ENCODE data around the gene POP4. TPM values are rescaled to one million over a fixed set of nuclear protein-coding genes. Genes with fewer than 3 reads are reported as not detected.

Gene POP4
- total RNA-seq, 1 donor from 2014 or later, result 60.6 TPM

GRCh38 chr19:29617366-29618266 is 11.5 kb downstream of the POP4 start:
- no peak for DNase-seq (ENCODE audit: low read depth)
- Histone ChIP-seq H3K4me1 (ENCODE audit: insufficient read depth, low read length) (peaks cover 4% of the 10 kb centered on the region), H3K36me3 (ENCODE audit: insufficient read depth, low read length) (peaks cover 13% of the 10 kb centered on the region), H3K4me2 (ENCODE audit: low read length) (no peak overlapping the region), H4K20me1 (ENCODE audit: insufficient read depth, low read length) (no peaks in the 10 kb centered on the region), H3K9ac (ENCODE audit: low read length) (no peak overlapping the region), H2AFZ (ENCODE audit: low read depth, low read length) (no peak overlapping the region), H3K27ac (ENCODE audit: low read depth, low read length) (no peak overlapping the region), H3K4me3 (ENCODE audit: insufficient read depth, low read depth, low read length) (no peak overlapping the region), H3K27me3 (ENCODE audit: insufficient read depth, low read length) (no peaks in the 10 kb centered on the region), H3K9me3 (ENCODE audit: insufficient read depth, low read depth, low read length) (no peaks in the 10 kb centered on the region), H3K79me2 (ENCODE audit: insufficient read depth, low read length) (no peaks in the 10 kb centered on the region)
- Mint-ChIP-seq H3K4me1 (ENCODE audit: low read depth, unreplicated experiment) (peaks cover 2% of the 10 kb centered on the region), H3K9me3 (ENCODE audit: unreplicated experiment) (peaks cover 2% of the 10 kb centered on the region), H3K36me3 (ENCODE audit: low read depth, unreplicated experiment) (peaks cover 9% of the 10 kb centered on the region), H3K4me3 (ENCODE audit: unreplicated experiment) (no peak overlapping the region), H3K27me3 (ENCODE audit: low read depth, unreplicated experiment) (peaks cover 18% of the 10 kb centered on the region), H3K27ac (ENCODE audit: unreplicated experiment) (no peak overlapping the region)
- FAIRE-seq, result no peak
- TF ChIP-seq CTCF (IDR thresholded peaks at IDR 0.05; ENCODE audit: insufficient read depth, low read depth, low read length), result no peak
- no peak for TF ChIP-seq EZH2 (IDR thresholded peaks at IDR 0.05; ENCODE audit: insufficient read depth, low read length)

- peaks cover 7% of the 10 kb centered on the region for H3K36me3 Mint-ChIP-seq (ENCODE audit: low read depth, unreplicated experiment)
- peaks cover 18% of the 10 kb centered on the region for H3K27me3 Mint-ChIP-seq (ENCODE audit: low read depth, unreplicated experiment)
- Histone ChIP-seq H3K27ac (ENCODE audit: low read depth, low read length) (no peak overlapping the region), H3K9me3 (ENCODE audit: insufficient read depth, low read depth, low read length) (no peaks in the 10 kb centered on the region), H3K9ac (ENCODE audit: low read length) (no peak overlapping the region), H3K27me3 (ENCODE audit: insufficient read depth, low read length) (no peaks in the 10 kb centered on the region), H3K4me2 (ENCODE audit: low read length) (no peak overlapping the region), H3K4me1 (ENCODE audit: insufficient read depth, low read length) (peaks cover 4% of the 10 kb centered on the region), H3K4me3 (ENCODE audit: insufficient read depth, low read depth, low read length) (no peak overlapping the region), H2AFZ (ENCODE audit: low read depth, low read length) (no peak overlapping the region), H4K20me1 (ENCODE audit: insufficient read depth, low read length) (no peaks in the 10 kb centered on the region), H3K36me3 (ENCODE audit: insufficient read depth, low read length) (peaks cover 9% of the 10 kb centered on the region), H3K79me2 (ENCODE audit: insufficient read depth, low read length) (no peaks in the 10 kb centered on the region)
- no peak overlapping the region for H3K4me3 Mint-ChIP-seq (ENCODE audit: unreplicated experiment)
- peaks cover 2% of the 10 kb centered on the region for H3K9me3 Mint-ChIP-seq (ENCODE audit: unreplicated experiment)
- H3K4me1 Mint-ChIP-seq (ENCODE audit: low read depth, unreplicated experiment), result peaks cover 2% of the 10 kb centered on the region
- H3K27ac Mint-ChIP-seq (ENCODE audit: unreplicated experiment), result no peak overlapping the region
- DNase-seq (ENCODE audit: low read depth), result no peak
- TF ChIP-seq EZH2 (IDR thresholded peaks at IDR 0.05; ENCODE audit: insufficient read depth, low read length) (no peak), CTCF (IDR thresholded peaks at IDR 0.05; ENCODE audit: insufficient read depth, low read depth, low read length) (no peak)
- no peak for FAIRE-seq
Observed at GRCh38 chr19:29618434-29618833, 12.4 kb downstream of the POP4 start.

- Histone ChIP-seq H3K4me2 (ENCODE audit: low read length) (no peak overlapping the region), H3K4me3 (ENCODE audit: insufficient read depth, low read depth, low read length) (no peak overlapping the region), H3K79me2 (ENCODE audit: insufficient read depth, low read length) (no peaks in the 10 kb centered on the region), H3K27me3 (ENCODE audit: insufficient read depth, low read length) (no peaks in the 10 kb centered on the region), H4K20me1 (ENCODE audit: insufficient read depth, low read length) (no peaks in the 10 kb centered on the region), H3K36me3 (ENCODE audit: insufficient read depth, low read length) (peaks cover 6% of the 10 kb centered on the region), H2AFZ (ENCODE audit: low read depth, low read length) (no peak overlapping the region), H3K27ac (ENCODE audit: low read depth, low read length) (no peak overlapping the region), H3K9me3 (ENCODE audit: insufficient read depth, low read depth, low read length) (no peaks in the 10 kb centered on the region), H3K9ac (ENCODE audit: low read length) (no peak overlapping the region), H3K4me1 (ENCODE audit: insufficient read depth, low read length) (peaks cover 4% of the 10 kb centered on the region)
- TF ChIP-seq EZH2 (IDR thresholded peaks at IDR 0.05; ENCODE audit: insufficient read depth, low read length) (no peak), CTCF (IDR thresholded peaks at IDR 0.05; ENCODE audit: insufficient read depth, low read depth, low read length) (no peak)
- Mint-ChIP-seq H3K4me3 (ENCODE audit: unreplicated experiment) (no peak overlapping the region), H3K27ac (ENCODE audit: unreplicated experiment) (no peak overlapping the region), H3K27me3 (ENCODE audit: low read depth, unreplicated experiment) (peaks cover 18% of the 10 kb centered on the region), H3K9me3 (ENCODE audit: unreplicated experiment) (peaks cover 2% of the 10 kb centered on the region), H3K36me3 (ENCODE audit: low read depth, unreplicated experiment) (peaks cover 7% of the 10 kb centered on the region), H3K4me1 (ENCODE audit: low read depth, unreplicated experiment) (peaks cover 2% of the 10 kb centered on the region)
- DNase-seq (ENCODE audit: low read depth), result no peak
- FAIRE-seq, result no peak
Observed at GRCh38 chr19:29618871-29619270, 12.8 kb downstream of the POP4 start.
